Anterior cingulate cortex (tissue), 58 donors: ENCODE data around the gene DCAF16.

ENCODE experiments used
- DNase-seq, 58 donors: peaks; one replicate each; lab custom pipeline; 2025; lab: John Stamatoyannopoulos, UW

DCAF16 gene

DNA sequence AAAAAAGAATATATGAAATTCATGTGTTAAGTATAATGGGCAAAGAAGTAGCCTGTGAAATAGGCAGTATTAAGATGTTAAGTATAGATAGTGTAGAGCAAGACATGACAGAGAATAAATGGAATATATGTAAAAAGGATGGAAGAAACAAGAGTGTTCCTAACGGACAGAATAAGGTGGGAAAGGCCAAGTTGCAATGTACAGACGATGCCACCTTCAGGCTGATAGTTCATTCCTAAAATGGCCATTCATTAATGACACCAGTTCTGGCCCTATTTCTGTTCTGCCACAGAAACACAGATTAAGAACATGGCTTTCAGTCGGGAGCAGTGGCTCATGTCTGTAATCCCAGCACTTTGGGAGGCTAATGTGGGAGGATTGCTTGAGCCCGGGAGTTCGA is 24.7 kb downstream of the DCAF16 start:
- no peak for DNase-seq

DNA sequence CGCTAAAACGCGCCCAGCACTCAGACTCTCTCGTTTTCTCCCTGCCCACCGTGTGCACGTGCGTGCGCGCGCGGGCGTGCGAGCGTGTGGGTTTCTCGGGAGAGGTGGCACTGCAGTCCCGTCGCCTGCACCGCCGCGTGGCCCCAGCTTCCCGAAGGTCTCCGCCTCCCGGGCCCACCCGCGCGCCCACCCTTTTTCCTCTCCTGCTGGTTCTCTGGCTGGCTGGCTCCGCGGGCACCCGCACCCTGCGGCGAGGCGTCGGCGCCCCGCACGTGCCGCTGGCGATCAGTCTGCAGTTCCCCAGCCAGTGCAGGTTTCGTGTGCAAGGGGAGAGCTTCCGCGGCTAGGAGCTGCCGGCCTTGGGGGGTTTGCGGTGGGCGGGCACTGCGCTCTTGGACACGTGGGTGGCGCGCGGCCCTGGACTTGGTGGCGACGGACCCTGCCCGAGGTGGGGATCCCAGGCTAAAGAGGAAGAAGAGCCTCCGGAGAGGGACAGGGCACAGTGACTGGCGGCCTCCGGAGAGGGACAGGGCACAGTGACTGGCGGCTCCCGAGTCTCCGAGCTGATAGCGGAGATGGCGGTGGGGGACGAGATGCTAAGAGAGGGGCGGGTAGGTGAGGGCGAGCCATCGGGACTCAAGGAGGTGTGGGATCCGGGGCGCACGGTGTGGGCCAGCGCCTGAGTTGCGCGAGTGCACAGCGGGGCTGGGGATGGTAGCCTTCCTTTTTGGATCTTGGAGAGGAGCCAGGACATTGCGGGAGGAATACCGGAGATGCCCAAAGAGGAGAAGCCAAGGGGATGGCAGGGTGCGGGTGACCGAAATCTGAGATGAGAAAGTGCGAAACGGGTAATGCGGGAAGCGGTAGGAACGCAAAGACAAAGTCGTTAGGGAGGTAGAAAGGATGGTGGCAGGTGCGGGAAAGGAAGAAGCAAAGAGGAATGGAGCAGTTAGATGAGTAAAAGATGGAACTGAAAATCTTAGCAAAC is 29.0 kb downstream of the DCAF16 start, which contains the start of gene FAM184B:
Gene FAM184B (minus strand): TSS at position 322 of the 988 bp plus-strand sequence. CDS start 322 bp downstream, outside the sequence.
- DNase-seq: peak in 24 of 58 donors; percentile 5 to 62 (median 26)

DNA sequence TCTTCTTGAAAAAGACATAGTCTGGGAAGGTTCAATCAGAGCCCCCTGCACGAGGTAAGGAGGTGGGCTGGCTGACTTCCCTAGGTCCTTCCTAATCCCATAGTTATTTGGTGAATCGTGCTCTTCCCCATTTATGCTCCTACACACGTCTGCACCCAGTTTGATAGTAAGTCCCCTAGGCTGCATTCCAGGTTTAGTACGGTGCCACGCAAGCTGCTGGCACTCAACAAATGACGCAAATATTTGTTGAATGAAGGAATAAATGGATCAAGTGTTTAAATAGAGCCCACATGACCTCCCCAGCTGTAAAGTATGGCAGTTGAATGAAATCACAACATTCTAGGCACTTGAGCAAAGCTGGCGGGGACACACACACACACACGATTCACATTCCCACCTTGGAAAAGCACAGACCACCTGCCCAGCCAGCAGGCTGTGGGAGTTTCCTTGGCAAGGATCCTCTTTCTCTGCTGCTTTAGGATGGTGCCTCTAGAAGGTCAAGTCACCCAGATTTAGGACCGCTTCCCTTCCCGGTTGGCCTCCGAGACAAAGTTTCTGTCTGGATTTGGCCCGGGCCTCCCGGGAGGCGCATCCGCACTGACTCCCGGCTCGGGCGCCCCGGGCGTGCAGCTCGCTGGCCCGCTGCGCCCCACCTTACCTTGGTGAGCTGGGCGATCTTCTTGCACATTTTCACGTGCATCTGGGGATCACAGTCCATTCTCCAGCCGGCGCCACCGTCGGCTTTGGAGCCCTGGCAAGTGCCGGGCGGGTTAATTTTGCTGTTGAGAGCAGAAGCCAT is 29.9 kb downstream of the DCAF16 start:
- peak in 2 of 58 donors; percentile 16 to 31 for DNase-seq

DNA sequence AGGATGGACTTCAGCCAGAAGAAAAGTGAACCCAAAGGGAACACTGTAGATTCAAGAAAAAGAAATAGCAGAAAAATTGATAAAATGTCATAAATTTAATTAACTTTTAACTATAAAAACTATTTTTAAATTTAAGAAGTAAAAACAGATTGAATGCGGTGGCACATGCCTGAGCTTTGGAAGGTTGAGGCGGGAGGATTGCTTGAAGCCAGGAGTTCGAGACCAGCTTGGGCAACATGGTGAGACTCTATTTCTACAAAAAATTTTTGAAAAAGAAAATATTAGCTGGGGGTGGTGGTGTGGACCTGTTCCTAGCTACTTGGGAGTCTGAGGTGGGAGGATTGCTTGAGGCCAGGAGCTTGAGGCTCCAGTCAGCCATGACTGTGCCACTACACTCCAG is 32.1 kb downstream of the DCAF16 start:
- no peak for DNase-seq

DNA sequence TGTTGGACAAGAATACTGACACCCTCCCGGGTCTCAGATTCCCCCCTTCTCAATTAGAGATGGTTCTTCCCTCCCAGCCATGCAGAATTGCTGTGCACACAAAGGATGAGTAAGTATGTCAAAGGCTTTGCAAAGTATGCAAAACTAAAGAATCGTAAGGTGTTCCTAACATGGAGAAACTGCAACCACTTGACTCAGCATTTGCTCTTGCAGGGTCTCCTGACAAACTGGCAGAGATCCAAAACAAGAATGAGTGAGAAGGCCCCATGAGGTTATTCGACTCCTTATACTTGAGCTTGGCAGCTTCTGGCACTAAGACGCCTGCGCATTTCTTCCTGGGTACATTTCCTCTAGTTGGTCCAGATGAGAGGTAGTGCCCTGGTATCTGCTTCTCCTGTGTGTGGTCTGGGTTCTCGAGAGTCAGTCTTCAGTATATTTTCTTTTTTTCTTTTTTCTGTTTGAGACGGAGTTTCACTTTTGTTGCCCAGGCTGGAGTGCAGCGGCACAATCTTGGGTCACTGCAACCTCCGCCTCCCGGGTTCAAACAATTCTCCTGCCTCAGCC is 37.3 kb downstream of the DCAF16 start:
- DNase-seq: no peak

DNA sequence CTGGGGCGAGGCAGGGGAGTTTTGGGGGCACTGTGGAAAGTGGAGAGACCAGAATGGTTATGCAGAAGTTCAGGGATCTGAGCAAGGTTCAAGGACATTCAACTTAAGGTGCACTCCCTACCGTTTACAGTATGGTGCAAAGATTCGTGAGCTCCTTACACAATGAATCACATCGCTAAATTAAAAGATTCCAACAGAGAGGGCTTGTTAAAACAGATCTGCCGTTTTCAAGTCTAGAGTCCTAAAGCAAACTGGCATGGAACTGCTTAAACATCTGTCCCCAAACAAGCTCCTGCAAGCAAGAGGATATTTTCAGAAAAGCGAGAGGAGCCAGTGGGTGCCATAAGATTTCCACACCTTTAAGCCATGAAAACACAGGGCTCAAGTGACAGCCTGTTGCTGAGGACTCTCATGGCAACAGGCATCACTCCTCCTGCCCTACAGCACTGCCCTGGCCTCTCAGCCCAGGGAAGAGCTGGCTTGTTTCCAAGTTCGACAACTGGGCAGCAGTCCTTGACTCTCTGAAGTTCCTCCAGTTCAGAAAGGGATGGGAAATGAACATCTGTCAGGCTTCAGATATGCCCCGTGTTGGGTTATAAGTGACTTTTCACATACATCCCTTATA is 39.2 kb downstream of the DCAF16 start:
- DNase-seq: no peak

DNA sequence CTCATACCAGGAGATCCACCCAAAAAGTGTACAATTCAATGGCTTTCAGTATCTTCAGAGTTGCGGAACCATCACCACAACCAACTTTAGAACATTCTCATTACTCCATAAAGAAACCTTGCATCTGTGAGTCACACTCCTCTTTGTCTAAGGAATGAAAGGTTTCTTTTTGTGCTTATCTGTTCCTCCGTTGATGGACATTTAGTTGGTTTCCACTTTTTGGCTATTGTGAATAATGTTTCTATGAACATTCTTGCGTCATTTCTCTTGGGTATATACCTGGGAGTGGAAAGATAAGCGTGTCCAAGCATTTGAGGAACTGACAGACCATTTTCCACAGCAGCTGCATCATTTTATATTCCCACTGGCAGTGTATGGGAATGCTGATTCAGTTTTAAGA is 39.7 kb downstream of the DCAF16 start:
- no peak for DNase-seq

DNA sequence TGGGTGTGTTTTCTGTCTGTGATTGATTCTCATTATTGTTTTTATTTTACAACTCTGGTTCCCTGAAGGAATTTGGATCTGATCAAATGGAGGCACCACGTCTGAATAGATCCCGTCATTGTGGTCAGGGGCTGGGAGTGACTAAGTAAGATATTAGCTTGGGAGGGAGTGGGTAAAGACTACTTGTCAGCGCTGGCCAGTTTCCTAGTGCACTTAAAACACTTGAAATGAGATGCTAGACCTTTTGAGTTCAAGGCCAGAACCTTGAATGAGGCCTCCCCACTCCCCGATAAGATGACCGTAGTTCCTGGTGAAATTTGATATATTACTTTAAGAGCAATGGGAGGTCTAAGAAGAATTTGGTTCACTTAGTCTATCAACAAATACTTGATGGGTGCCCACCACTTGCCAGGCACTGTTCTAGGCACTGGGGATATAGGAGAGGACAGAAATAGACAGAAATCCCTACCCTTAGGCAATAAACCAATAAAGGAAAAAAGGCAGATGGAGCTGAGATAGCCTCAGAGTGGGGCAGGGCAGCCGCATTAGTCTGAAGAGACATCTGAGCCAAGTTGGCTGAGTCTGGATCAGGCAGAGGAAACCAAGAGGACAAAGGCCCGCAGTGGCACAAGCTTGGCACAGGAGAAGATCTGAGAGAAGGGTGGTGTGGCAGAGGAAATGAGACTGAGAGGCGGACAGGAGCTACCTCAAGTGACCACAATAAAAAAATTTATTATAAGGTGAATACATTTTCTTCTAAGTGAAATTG is 41.0 kb downstream of the DCAF16 start:
- DNase-seq: no peak

DNA sequence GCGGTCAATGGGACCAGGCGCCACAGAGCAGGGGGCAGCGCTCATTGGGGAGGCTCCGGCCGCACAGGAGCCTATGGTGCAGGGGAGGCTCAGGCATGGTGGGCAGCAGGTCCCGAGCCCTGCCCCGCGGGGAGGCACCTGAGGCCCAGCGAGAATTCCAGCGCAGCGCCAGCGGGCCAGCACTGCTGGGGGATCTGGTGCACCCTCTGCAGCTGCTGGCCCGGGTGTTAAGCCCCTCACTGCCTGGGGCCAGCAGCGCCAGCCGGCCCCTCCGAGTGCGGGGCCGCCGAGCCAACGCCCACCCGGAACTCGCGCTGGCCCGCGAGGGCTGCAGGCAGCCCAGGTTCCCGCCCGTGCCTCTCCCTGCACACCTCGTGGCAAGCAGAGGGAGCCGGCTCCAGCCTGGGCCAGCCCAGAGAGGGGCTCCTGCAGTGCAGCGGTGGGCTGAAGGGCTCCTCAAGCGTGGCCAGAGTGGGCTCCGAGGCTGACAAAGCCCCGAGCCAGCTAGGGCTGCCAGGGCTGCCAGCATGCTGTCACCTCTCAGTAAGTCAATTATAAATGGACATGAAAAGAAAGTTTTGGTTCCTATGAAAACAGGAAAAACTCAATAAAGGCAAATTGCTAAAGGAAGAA is 43.6 kb downstream of the DCAF16 start:
- DNase-seq: no peak

DNA sequence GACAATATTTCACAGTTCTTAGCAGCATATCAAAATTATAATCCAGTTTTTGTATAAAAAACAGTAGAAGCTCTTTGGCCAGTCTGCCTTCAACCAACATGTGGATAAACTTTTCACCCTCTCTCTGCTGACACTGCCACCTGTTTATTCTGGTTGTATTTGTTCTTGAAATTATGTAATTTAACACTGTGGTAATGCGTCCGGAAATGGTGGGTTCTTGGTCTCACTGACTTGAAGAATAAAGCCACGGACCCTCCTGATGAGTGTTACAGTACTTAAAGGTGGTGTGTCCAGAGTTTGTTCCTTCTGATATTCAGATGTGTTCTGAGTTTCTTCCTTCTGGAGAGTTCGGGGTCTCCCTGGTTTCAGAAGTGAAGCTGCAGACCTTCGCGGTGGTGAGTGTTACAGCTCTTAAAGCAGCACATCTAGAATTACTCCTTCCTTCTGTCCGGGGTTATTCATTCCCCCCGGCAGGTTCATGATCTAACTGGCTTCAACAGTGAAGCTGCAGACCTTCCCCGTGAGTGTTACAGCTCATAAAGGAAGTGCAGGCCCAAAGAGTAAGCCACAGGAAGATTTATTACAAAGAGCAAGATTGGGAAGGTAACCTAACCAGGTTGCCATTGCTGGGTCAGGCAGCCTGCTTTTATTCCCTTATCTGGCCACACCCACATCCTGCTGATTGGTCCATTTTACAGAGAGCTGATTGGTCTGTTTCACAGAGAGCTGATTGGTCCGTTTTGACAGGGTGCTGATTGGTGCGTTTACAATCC is 44.9 kb downstream of the DCAF16 start:
- DNase-seq: no peak

DNA sequence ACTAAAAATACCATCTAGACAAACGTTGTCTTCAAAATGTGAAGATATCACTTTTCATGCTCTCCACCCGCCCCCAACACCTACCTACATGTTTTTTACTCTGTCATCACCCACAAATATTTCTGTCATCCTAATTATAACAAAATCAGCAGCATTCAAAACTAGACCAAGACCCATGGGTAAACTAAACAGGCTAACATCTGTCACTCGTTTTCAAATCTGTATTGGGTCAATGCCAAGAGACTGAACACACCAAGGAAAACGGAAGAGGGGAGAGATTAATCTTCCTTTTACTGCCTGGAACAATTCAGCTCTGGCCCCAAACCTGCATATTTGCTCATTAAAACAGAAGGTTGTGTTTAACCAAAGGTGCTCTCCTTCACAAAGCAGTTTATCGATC is 46.6 kb downstream of the DCAF16 start:
- no peak for DNase-seq

DNA sequence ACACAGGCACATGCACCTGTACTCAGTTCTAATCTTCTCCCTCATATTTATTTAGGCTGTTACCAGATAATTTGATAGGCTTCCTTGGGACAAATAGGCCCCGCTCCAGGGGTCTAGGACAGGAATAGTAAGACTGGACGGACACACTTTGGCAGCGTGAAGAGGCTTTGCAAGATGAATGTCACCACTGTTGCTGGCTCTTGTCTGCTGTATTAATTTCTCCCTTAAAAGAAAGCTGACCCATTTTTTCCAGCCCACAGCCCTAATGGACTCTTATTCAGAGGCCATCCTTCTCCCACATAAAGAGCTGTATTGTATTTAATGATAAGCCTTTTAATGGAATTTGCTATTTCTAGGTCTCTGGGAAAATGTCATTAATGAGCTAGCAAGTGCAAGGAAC is 47.1 kb downstream of the DCAF16 start:
- DNase-seq: no peak

DNA sequence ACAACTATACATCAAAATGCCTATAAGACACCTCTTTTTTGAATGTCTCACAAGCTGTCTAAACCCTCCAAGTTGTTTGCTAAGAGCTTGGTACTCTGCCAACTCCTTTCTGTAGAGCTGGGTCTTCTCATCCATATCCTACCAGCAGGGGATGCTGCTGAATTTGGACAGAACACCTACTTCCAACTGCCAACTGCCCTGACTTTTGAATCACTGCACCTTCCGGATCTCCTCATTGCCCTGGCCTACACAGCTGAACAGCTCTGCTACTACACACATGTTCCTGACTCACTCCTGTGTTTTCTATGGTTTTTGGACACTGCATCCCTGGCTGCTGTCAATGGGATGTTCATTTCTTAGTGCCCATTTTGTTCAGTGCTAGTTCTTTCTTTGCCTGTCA is 47.8 kb downstream of the DCAF16 start:
- no peak for DNase-seq

DNA sequence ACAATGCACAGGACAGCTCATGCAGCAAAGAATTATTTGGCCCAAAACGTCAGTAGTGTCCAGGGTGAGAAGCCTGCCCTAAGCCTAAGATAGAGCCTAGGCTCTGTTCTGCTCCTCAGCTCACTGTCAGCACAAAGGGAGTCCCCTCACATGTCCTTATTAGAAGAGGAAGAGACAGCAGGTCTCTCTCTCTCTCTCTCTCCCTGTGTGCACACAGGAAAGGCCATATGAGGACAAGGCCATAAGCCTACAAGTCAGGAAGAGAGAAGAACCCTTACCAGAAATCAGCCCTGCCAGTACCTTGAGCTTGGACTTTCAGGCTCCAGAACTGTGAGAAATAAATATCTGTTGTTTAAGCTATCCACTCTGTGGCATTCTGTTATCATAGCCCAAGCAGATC is 49.5 kb downstream of the DCAF16 start:
- DNase-seq: no peak

DNA sequence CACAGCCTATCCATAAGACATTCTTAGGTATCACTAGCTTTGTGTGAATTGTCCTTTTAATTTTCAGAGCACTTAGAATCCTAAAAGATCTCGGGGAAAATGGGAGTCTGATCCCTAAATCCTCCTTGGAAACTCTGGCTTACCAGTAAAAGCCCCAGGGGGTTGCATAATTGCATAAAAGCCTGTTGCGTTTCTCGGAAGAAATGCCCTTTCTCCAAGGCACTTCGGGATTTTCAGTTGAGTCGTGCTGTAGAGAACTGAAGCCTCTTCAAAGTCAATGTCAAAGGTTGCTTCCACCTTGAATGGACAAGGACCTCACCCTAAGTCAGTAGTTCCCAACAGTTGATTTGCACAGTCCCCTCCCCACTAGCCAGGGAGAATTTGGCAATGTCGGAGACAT is 49.9 kb downstream of the DCAF16 start:
- DNase-seq: no peak

DNA sequence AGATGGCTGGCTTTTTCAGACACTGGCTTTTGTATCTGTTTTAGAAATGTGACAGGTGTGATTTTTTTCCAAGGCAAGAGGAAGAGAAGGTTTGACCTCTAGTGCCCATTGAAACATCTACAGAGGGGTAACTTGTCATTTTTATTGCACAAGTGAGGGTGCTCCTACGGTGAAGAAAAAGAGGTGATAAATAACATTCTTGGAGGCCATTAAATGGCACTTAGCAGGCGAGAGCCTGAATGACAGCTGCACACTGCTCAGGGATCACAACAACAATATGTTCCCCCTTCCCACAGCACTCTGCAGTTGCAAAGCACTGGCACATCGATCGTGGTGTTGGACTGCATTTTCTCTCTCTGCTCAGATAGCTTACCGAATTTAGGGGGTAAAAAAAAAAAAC is 52.1 kb downstream of the DCAF16 start:
- no peak for DNase-seq

DNA sequence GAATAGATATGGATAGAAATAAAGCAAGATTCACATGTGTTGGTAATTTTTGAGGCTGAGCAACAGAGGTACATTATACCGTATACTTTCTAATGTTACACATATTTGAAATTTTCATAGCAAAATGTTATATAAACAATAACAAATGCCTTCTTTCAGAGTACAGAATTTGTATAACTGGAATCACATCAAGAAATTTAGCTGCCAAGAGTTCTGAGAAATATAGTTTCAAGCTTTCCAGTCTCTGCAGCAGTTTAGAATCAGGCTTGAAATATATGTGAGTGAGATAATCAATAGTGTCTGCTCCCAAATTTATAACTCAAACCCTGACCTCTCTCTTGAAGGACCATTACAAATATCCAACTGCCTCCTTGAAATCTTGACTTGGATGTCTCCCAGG is 52.9 kb downstream of the DCAF16 start:
- DNase-seq: no peak

DNA sequence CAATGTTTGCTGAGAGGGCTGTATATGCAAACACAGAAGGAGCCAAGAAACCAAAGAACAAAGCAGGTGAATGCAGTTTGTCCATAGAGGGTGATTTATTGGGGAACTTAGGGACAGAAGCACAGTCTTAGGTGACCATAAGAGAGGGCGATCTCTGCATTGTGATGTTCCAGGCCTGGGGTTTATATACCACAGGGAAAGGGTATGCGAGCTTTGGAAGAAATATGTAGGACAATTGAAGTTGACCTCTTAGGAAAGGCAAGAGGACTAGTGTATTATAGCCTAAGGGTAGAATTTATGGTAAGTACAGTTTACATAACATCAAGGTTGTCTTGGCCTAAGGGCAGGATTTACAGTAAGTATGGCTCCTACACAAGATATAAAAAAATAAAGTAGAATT is 56.9 kb downstream of the DCAF16 start:
- DNase-seq: no peak
